NOMO-1 (cell line): ENCODE measurements around the gene SINHCAF.
"Not testable (repeated sequence)": the region's sequence is repeated elsewhere in the genome, so short reads cannot be mapped to it uniquely, and the experiment has no call there.

Experiments
- DNase-seq, 2 experiments: peaks; one replicate each; lab custom pipeline; 2025; ENCODE audit not compliant: unreplicated experiment in 2 of 2; lab: John Stamatoyannopoulos, UW

The SINHCAF gene

GRCh38 chr12:31273794-31274193, 52.2 kb downstream of the SINHCAF start:
- DNase-seq = not testable (repeated sequence)

- DNase-seq = no peak
Observed at GRCh38 chr12:31272607-31273225, 53.2 kb downstream of the SINHCAF start.

GRCh38 chr12:31267966-31268365, 58.0 kb downstream of the SINHCAF start:
- DNase-seq = no peak

- no peak for DNase-seq
Observed at GRCh38 chr12:31265722-31266121, 60.2 kb downstream of the SINHCAF start.

- DNase-seq = no peak
Observed at GRCh38 chr12:31263661-31264060, 62.3 kb downstream of the SINHCAF start.

GRCh38 chr12:31261744-31262143, 64.2 kb downstream of the SINHCAF start:
- DNase-seq = no peak

- no peak for DNase-seq
Observed at GRCh38 chr12:31260840-31261239, 65.1 kb downstream of the SINHCAF start.

- no peak for DNase-seq
Observed at GRCh38 chr12:31259136-31259886, 66.6 kb downstream of the SINHCAF start.

GRCh38 chr12:31257784-31258183, 68.2 kb downstream of the SINHCAF start:
- no peak for DNase-seq

GRCh38 chr12:31251707-31252611, 74.0 kb downstream of the SINHCAF start:
- DNase-seq = peak in 1 of 2 experiments; percentile 3

GRCh38 chr12:31250179-31250578, 75.8 kb downstream of the SINHCAF start:
- no peak for DNase-seq

GRCh38 chr12:31249356-31249755, 76.6 kb downstream of the SINHCAF start:
- peak; percentile 43 to 59 for DNase-seq

- no peak for DNase-seq
Observed at GRCh38 chr12:31248815-31249214, 77.1 kb downstream of the SINHCAF start.

- DNase-seq = no peak
Observed at GRCh38 chr12:31248337-31248736, 77.6 kb downstream of the SINHCAF start.

GRCh38 chr12:31246470-31246850, 79.5 kb downstream of the SINHCAF start:
- DNase-seq = no peak

- DNase-seq = no peak
Observed at GRCh38 chr12:31245822-31246469, 80.0 kb downstream of the SINHCAF start.

GRCh38 chr12:31242418-31242817, 83.5 kb downstream of the SINHCAF start:
- DNase-seq = peak in 1 of 2 experiments; percentile 2

GRCh38 chr12:31238764-31239387, 87.1 kb downstream of the SINHCAF start:
- peak; percentile 44 to 45 for DNase-seq

- DNase-seq = not testable (repeated sequence)
Observed at GRCh38 chr12:31238333-31238732, 87.6 kb downstream of the SINHCAF start.

GRCh38 chr12:31236998-31237637, 88.8 kb downstream of the SINHCAF start:
- no peak for DNase-seq
